Astrocyte of the hippocampus (primary cell): ENCODE measurements around the gene PGK1.

Source experiments
- DNase-seq: peaks from one replicate; pipeline ENCODE4 v3.0.0; 2011; ENCODE audit warnings: low read depth, low spot score

Gene PGK1

DNA sequence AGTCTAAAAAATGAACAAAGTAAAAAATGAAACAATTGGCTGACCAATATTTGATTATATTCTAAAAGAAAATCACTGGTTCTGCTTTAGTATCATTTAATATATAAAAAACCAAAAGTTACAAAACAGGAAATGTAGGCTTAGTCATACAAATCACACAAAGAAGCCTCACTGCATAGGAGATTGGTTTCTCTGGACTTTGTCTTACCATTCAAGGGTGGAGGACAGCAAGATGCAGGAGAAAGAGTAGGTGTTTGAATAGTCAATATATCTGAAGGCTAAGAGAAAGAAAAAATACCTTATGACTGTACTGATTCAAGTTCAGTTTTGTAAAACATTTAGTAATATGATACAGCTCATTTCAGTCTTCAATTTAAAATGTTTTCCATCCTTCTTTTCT, 64.0 kb downstream of the PGK1 start:
- DNase-seq: no peak
